ENCODE results near the gene SFXN2.
"Not testable (repeated sequence)": the region's sequence is repeated elsewhere in the genome, so short reads cannot be mapped to it uniquely, and the experiment has no call there.

Gene SFXN2

GRCh38 chr10:102679596-102679995, 34.8 kb upstream of the SFXN2 start:
- DNase-seq (ENCODE audit: low read depth in 2 of 2): no peak

GRCh38 chr10:102681696-102682095, 32.7 kb upstream of the SFXN2 start:
- no peak for DNase-seq (ENCODE audit: low read depth in 2 of 2)

GRCh38 chr10:102682416-102682815, 32.0 kb upstream of the SFXN2 start:
- no peak for DNase-seq (ENCODE audit: low read depth in 2 of 2)

- DNase-seq (ENCODE audit: low read depth in 2 of 2): no peak
Measured at GRCh38 chr10:102682981-102683380, 31.5 kb upstream of the SFXN2 start.

GRCh38 chr10:102683736-102684135, 30.7 kb upstream of the SFXN2 start:
- no peak for DNase-seq (ENCODE audit: low read depth in 2 of 2)

GRCh38 chr10:102691285-102692066, 23.0 kb upstream of the SFXN2 start:
- DNase-seq (ENCODE audit: low read depth in 2 of 2): no peak

- not testable (repeated sequence) for DNase-seq (ENCODE audit: low read depth in 2 of 2)
Measured at GRCh38 chr10:102695401-102695800, 19.0 kb upstream of the SFXN2 start.

- DNase-seq (ENCODE audit: low read depth in 2 of 2): no peak
Measured at GRCh38 chr10:102696736-102697135, 17.7 kb upstream of the SFXN2 start.

GRCh38 chr10:102698894-102699293, 15.5 kb upstream of the SFXN2 start:
- DNase-seq (ENCODE audit: low read depth in 2 of 2): no peak

GRCh38 chr10:102701272-102701671, 13.2 kb upstream of the SFXN2 start:
- no peak for DNase-seq (ENCODE audit: low read depth in 2 of 2)

GRCh38 chr10:102701796-102702195, 12.6 kb upstream of the SFXN2 start:
- DNase-seq (ENCODE audit: low read depth in 2 of 2): no peak

- DNase-seq (ENCODE audit: low read depth in 2 of 2): no peak
Measured at GRCh38 chr10:102702742-102703141, 11.7 kb upstream of the SFXN2 start.

- no peak for DNase-seq (ENCODE audit: low read depth in 2 of 2)
Measured at GRCh38 chr10:102704915-102705314, 9.5 kb upstream of the SFXN2 start.

GRCh38 chr10:102705531-102705930, 8.9 kb upstream of the SFXN2 start:
- DNase-seq (ENCODE audit: low read depth in 2 of 2): no peak

GRCh38 chr10:102710609-102711008, 3.8 kb upstream of the SFXN2 start:
- no peak for DNase-seq (ENCODE audit: low read depth in 2 of 2)

- DNase-seq (ENCODE audit: low read depth in 2 of 2): no peak
Measured at GRCh38 chr10:102712089-102712488, 2.3 kb upstream of the SFXN2 start.

GRCh38 chr10:102712843-102713538, 1.4 kb upstream of the SFXN2 start:
- DNase-seq (ENCODE audit: low read depth in 2 of 2): no peak

GRCh38 chr10:102713539-102713813, 960 bp upstream of the SFXN2 start:
- no peak for DNase-seq (ENCODE audit: low read depth in 2 of 2)

- peak; percentile 99 to 100 for DNase-seq (ENCODE audit: low read depth in 2 of 2)
Measured at GRCh38 chr10:102713814-102714620, 419 bp upstream of the SFXN2 start, which contains the start of gene ARL3. Gene ARL3 (minus strand): TSS chr10:102714397. CDS start chr10:102714275, 122 bp downstream.

- no peak for DNase-seq (ENCODE audit: low read depth in 2 of 2)
Measured at GRCh38 chr10:102715880-102716279, 1.4 kb downstream of the SFXN2 start.

GRCh38 chr10:102716900-102717565, 2.6 kb downstream of the SFXN2 start:
- DNase-seq (ENCODE audit: low read depth in 2 of 2): not testable (repeated sequence)

GRCh38 chr10:102718220-102718619, 3.8 kb downstream of the SFXN2 start:
- no peak for DNase-seq (ENCODE audit: low read depth in 2 of 2)
